HAP-1 (cell line): Measurements from ENCODE around the gene PTPN5.

ENCODE experiments used
- DNase-seq, 2 experiments: peaks; one replicate each; pipeline ENCODE4 v3.0.0-alpha.2; 2016 to 2020; ENCODE audit warnings: low spot score in 2 of 2
- H3K27me3 ChIP-seq: fragments of 250-450 bp; sonication (Bioruptor Pico); 2 replicates; pipeline ENCODE4 v1.5.1; 2020; ENCODE audit warnings: low read depth, mild to moderate bottlenecking, moderate library complexity
- H3K36me3 ChIP-seq: fragments of 250-450 bp; sonication (Bioruptor Pico); replicated peaks from 2 replicates; pipeline ENCODE4 v1.5.1; 2020; ENCODE audit warnings: mild to moderate bottlenecking
- H3K4me1 ChIP-seq: fragments of 250-450 bp; sonication (Bioruptor Pico); 2 replicates; pipeline ENCODE4 v1.5.1; 2020; ENCODE audit warnings: mild to moderate bottlenecking
- H3K4me3 ChIP-seq: fragments of 250-450 bp; sonication (Bioruptor Pico); 2 replicates; pipeline ENCODE4 v1.5.1; 2020; ENCODE audit warnings: mild to moderate bottlenecking, moderate library complexity
- H3K9me3 ChIP-seq: fragments of 250-450 bp; sonication (Bioruptor Pico); 2 replicates; pipeline ENCODE4 v1.5.1; 2020; ENCODE audit warnings: mild to moderate bottlenecking, moderate library complexity
- in situ Hi-C: fragments of 300-500 bp; cut with MboI; formaldehyde crosslinking; loops from 3 replicates; pipeline ENCODE4 v1.14.3; 2020; ENCODE audit warnings: low sequenced_read_pairs, inconsistent platforms, mixed read lengths

PTPN5 gene

DNA sequence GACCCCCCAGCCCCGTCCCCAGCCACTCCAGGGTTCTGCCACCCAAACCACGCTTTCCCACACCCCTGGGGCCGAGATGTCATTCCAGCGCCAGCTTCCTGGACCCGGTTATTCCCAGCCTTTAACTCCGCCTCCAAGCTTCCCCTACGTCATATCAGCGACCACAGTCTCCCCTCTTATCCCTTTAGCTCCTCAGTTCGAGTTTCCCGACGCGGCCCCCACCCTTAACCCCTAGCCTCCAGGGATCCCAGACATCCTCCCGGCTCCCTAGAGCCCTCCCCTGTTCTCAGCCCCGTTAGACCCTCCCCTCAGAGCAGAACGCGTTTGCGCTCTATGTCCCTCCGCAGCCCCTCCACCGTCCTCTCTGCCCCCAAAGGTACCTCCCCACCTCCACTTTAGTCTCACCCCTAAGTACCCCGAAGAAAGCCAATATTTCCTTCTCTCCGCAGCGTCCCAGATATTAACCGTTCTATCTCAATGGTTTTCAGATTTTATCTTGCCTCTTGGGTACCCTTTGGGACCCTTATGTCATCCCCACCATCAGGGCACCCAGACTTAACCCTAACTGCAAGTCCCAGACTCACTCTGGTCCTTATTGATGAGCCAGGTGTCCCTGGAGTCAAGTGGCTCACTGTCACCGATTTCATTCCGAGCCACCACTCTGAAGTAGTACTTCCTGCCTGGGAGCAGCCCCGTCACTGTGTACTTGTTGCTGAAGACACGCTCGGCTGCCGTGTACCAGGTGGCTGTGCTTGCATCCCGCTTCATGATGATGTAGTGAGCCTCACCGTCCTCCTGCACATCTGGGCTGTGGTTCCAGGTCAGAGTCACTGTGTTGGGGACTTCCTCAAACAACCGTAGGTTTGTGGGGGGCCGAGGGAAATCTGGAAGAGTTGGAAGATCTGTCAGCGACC, 85.0 kb downstream of the PTPN5 start:
- in situ Hi-C loops, result no loop called here
- Histone ChIP-seq H3K4me3 (no peak overlapping the region), H3K27me3 (peaks cover 22% of the 10 kb centered on the region), H3K36me3 (no peaks in the 10 kb centered on the region), H3K9me3 (no peaks in the 10 kb centered on the region), H3K4me1 (no peaks in the 10 kb centered on the region)
- DNase-seq, result no peak

- Histone ChIP-seq H3K9me3 (no peaks in the 10 kb centered on the region), H3K36me3 (no peaks in the 10 kb centered on the region), H3K4me3 (no peak overlapping the region), H3K4me1 (no peaks in the 10 kb centered on the region), H3K27me3 (peaks cover 22% of the 10 kb centered on the region)
- no peak for DNase-seq
- in situ Hi-C loops, result no loop called here
Measured at GRCh38 chr11:18705651-18706281, 85.8 kb downstream of the PTPN5 start.

DNA sequence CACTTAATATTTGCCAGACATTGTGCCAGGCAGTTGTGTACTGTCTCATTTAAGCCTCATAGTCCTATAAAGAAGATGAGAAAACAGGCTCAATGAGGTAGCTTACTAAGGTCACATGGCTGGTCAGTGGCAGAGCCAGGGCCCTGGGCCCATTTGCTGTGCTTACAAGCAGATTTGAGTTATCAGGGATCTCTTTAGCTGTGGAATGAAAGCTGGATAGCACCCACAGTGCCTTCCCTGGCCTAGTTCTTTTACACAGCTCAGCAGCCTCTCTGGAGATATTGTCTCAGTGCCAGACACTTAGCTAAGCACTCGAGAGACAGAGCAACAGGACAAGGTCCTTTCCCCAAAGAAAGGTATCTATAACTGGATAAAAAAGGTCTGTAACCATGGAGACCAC, 86.9 kb downstream of the PTPN5 start:
- H3K4me1 ChIP-seq, result no peaks in the 10 kb centered on the region
- H3K36me3 ChIP-seq, result no peaks in the 10 kb centered on the region
- peaks cover 20% of the 10 kb centered on the region for H3K27me3 ChIP-seq
- H3K4me3 ChIP-seq, result no peak overlapping the region
- no peak for DNase-seq
- in situ Hi-C loops, result no loop called here
- H3K9me3 ChIP-seq, result no peaks in the 10 kb centered on the region

DNA sequence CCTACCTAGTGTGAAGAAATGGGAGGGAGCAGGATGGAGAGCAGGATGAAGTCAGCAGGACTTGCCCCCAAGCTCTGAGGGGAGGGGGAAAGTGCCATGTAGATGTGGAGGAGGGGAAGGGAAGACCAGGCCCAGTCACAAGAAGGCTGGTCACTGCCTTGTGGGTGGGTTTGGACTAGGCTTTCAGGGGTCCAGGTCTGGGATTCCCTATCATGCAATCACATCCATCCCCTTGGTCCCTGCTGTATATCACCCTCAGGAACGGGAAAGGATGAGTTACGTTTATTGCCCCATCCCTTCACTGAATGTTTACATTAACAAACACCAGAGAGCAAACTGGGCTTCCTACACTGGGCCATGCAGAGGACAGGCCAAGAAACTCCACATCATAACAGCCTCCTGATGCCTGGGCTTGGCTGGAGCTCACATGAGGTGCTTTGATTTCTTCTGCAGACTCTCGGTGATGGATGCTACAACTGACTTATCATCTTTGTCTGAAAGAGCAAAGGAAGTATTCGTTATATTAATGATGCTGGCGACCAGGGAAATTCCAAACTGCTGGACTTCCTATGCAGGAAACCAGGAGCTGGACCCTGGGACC, 87.5 kb downstream of the PTPN5 start:
- Histone ChIP-seq H3K36me3 (no peaks in the 10 kb centered on the region), H3K9me3 (no peaks in the 10 kb centered on the region), H3K4me3 (no peak overlapping the region), H3K4me1 (no peaks in the 10 kb centered on the region; the same call in 1 of the 2 replicates), H3K27me3 (peaks cover 18% of the 10 kb centered on the region)
- DNase-seq, result no peak
- in situ Hi-C loops, result no loop called here

GRCh38 chr11:18703001-18703763, 88.4 kb downstream of the PTPN5 start:
- Histone ChIP-seq H3K27me3 (peaks cover 13% of the 10 kb centered on the region), H3K4me3 (no peak overlapping the region), H3K4me1 (no peaks in the 10 kb centered on the region; the same call in 1 of the 2 replicates), H3K36me3 (no peaks in the 10 kb centered on the region), H3K9me3 (no peaks in the 10 kb centered on the region)
- in situ Hi-C loops, result no loop called here
- no peak for DNase-seq

- DNase-seq, result no peak
- H3K36me3 ChIP-seq, result no peaks in the 10 kb centered on the region
- no peaks in the 10 kb centered on the region; the same call in 1 of the 2 replicates for H3K4me1 ChIP-seq
- H3K4me3 ChIP-seq, result no peak overlapping the region
- in situ Hi-C loops, result no loop called here
- H3K9me3 ChIP-seq, result no peaks in the 10 kb centered on the region
- H3K27me3 ChIP-seq, result peaks cover 4% of the 10 kb centered on the region
Measured at GRCh38 chr11:18701614-18702216, 89.9 kb downstream of the PTPN5 start.

GRCh38 chr11:18700872-18701271, 90.7 kb downstream of the PTPN5 start:
- no peaks in the 10 kb centered on the region for H3K36me3 ChIP-seq
- H3K27me3 ChIP-seq, result no peaks in the 10 kb centered on the region
- H3K4me3 ChIP-seq, result no peak overlapping the region
- DNase-seq, result no peak
- no peaks in the 10 kb centered on the region; the same call in 1 of the 2 replicates for H3K4me1 ChIP-seq
- in situ Hi-C loops, result no loop called here
- H3K9me3 ChIP-seq, result no peaks in the 10 kb centered on the region

- no peaks in the 10 kb centered on the region for H3K27me3 ChIP-seq
- no peaks in the 10 kb centered on the region for H3K36me3 ChIP-seq
Measured at GRCh38 chr11:18700375-18700774, 91.2 kb downstream of the PTPN5 start.

DNA sequence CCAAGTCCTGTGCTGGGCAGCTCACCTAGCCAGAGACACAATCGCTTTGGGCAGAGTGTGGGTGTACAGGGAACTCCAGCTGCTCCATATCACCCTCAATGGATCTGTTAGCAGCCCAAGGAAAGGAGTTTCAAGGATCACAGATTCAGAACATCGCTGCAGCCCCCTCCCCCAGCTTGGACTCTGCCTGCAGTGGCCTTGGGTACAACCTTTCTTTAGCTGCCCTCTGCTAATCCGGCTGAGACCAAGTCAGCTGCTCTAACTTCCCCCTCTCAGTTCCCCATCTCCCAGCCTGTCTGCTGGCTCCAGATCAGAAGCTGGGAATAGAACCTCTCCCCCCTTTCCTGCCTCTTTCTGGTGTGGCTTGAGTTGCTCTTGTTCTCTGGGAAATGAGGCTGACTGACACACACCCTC, 91.7 kb downstream of the PTPN5 start:
- no peaks in the 10 kb centered on the region; the same call in 1 of the 2 replicates for H3K4me1 ChIP-seq
- no peaks in the 10 kb centered on the region for H3K36me3 ChIP-seq
- H3K27me3 ChIP-seq, result no peaks in the 10 kb centered on the region
- H3K4me3 ChIP-seq, result no peak overlapping the region
- no peaks in the 10 kb centered on the region for H3K9me3 ChIP-seq
- DNase-seq, result no peak
- in situ Hi-C loops, result no loop called here

More at GRCh38 chr11:18700375-18700774, 91.2 kb downstream of the PTPN5 start:
- in situ Hi-C loops, result no loop called here
- Histone ChIP-seq H3K9me3 (no peaks in the 10 kb centered on the region), H3K4me1 (no peaks in the 10 kb centered on the region; the same call in 1 of the 2 replicates), H3K4me3 (no peak overlapping the region)
- no peak for DNase-seq

DNA sequence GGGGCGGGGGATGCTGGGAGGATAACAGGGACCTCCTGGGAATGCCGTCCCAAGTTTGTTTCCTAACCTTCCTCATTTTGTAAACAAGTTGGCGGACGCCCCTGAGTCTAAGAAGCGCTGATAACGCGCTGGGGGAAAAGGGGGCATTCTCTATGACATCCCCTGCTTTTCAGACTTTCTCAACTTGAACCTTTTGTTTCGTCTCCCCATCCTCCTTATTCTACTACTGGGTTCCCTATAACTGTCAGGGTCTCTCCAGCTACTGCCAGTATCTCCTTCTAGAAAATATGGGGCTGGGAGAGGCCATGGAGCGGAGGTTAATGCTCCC, 92.4 kb downstream of the PTPN5 start:
- no peaks in the 10 kb centered on the region; the same call in 1 of the 2 replicates for H3K4me1 ChIP-seq
- peak overlapping the region; percentile 46 for H3K4me3 ChIP-seq
- no peaks in the 10 kb centered on the region for H3K9me3 ChIP-seq
- H3K36me3 ChIP-seq, result no peaks in the 10 kb centered on the region
- no peak for DNase-seq
- no peaks in the 10 kb centered on the region for H3K27me3 ChIP-seq
- in situ Hi-C loops, result no loop called here

DNA sequence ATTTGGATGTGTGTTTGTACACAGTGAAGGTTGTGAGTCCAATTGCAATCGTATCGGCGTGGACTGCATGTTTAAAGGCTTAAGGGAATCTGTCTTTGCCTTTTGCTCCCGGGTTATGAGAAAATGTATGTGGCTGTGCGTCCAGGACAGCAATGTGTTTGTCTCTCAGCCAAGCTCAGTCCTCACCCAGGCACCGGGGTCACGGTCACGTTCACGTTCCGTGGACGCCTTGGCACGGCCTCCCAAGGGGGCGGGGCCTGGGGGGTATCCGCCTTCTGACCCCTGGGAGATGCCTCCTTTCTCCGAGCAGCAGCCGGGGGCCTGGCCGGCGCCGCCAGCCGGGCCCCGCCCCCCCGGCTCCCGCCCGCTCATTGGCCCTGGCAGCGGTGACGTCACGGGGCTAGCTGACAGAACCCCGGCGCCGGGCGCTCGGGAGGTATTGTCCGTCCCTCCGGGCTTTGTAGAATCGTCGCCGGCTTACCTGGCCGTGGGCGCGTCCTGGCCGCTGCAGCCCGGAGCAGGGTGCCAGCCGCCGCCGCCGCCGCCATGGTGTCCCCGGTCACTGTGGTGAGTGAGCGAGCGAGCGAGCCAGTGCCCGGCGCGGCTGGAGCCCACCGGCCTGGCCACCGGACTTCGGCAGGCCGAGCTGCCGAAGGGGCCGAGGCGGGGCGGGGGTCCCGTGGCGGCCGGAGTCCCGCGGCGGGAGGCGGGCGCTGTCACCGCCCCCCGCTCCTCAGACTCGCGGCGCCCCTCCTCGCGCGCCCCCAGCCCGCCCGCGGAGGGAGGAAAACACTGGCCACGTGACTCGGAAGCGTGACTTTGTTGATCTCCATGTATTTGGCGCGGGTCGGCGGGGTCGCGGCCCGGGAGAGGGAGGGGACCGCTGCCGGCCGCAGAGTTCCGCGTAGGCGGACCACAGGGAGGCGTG, 93.0 kb downstream of the PTPN5 start, which contains the start of gene TMEM86A:
Gene TMEM86A (plus strand): TSS at position 439 of the 928 bp plus-strand sequence. CDS start 108 bp downstream, at position 547.
- H3K27me3 ChIP-seq, result no peaks in the 10 kb centered on the region
- peak within 1 kb of the TSS; percentile 46 for H3K4me3 ChIP-seq
- H3K4me1 ChIP-seq, result no peaks in the 10 kb centered on the region; the same call in 1 of the 2 replicates
- no peaks in the 10 kb centered on the region for H3K9me3 ChIP-seq
- in situ Hi-C loops, result no loop called here
- no peaks in the 10 kb centered on the region for H3K36me3 ChIP-seq
- DNase-seq, result peak; percentile 81 to 94

DNA sequence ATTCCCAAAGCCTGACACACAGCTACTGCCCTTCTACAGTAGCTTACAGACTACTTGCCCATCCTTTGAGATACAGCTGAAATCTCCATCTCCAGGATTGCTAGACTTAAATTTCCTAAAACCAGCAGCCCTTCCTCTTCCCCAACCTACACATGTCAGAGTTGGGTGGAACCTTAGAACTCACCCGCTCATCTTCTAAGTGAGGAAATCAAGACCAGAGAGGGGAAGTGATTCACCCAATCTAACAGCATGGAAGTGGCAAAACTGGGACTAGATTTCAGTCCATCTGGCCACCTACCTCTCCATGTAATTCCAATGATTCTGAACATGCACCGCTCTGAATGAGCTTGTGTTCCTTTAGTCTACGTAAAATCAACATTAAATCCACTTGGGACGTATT, 94.0 kb downstream of the PTPN5 start:
- Histone ChIP-seq H3K4me3 (no peak overlapping the region), H3K27me3 (no peaks in the 10 kb centered on the region), H3K9me3 (no peaks in the 10 kb centered on the region), H3K4me1 (no peaks in the 10 kb centered on the region; the same call in 1 of the 2 replicates), H3K36me3 (no peaks in the 10 kb centered on the region)
- in situ Hi-C loops, result no loop called here
- no peak for DNase-seq
